IgD-negative memory B cell (primary cell): Measurements from ENCODE around the gene PGF. TPM values are rescaled to one million over a fixed set of nuclear protein-coding genes. Genes with fewer than 3 reads are reported as not detected.
A peak's percentile ranks its signal among the peaks of the same experiment; 100 is the strongest.

Source experiments
- H3K27ac Mint-ChIP-seq, 3 donors: one replicate each; pipeline ENCODE4 v1.8.0; 2020 to 2022; ENCODE audit warnings: mild to moderate bottlenecking in 3 of 3, mixed read lengths in 3 of 3, moderate library complexity in 1 of 3
- H3K27me3 Mint-ChIP-seq: one replicate; pipeline ENCODE4 v1.8.0; 2021; ENCODE audit warnings: mixed read lengths
- H3K36me3 Mint-ChIP-seq: one replicate; pipeline ENCODE4 v1.8.0; 2020; ENCODE audit warnings: mild to moderate bottlenecking, mixed read lengths
- H3K4me1 Mint-ChIP-seq, 3 donors: one replicate each; pipeline ENCODE4 v1.8.0; 2020 to 2022; ENCODE audit warnings: mixed read lengths in 3 of 3, mild to moderate bottlenecking in 1 of 3
- H3K4me3 Mint-ChIP-seq, 4 donors: one replicate each; pipeline ENCODE4 v1.8.0; 2020 to 2022; ENCODE audit warnings: mild to moderate bottlenecking in 4 of 4, mixed read lengths in 4 of 4, moderate library complexity in 3 of 4
- H3K9me3 Mint-ChIP-seq, 3 donors: one replicate each; pipeline ENCODE4 v1.8.0; 2020 to 2021; ENCODE audit warnings: mixed read lengths in 3 of 3, mild to moderate bottlenecking in 1 of 3
- polyA plus RNA-seq: library from polyadenylated mRNA; unstranded; fragments of 300-500 nt; fragmentation: Illumina TruSeq; gene quantifications from one replicate; pipeline ENCODE4 v1.2.3, GENCODE V29; 2021

The PGF gene
- polyA plus RNA-seq, 1 donor from 2014 or later, result not detected

- Mint-ChIP-seq H3K36me3 (peaks cover 4% of the 10 kb centered on the region), H3K4me3 (peak overlapping the region in 2 of 4 donors; percentile 54 to 80), H3K27me3 (no peaks in the 10 kb centered on the region), H3K4me1 (peaks cover 33 to 40% (median 36%) of the 10 kb centered on the region in 3 donors), H3K27ac (peak overlapping the region; percentile 63 to 86 (median 85)), H3K9me3 (no peaks in the 10 kb centered on the region)
Observed at GRCh38 chr14:74904635-74905503, 50.5 kb downstream of the PGF start.

DNA sequence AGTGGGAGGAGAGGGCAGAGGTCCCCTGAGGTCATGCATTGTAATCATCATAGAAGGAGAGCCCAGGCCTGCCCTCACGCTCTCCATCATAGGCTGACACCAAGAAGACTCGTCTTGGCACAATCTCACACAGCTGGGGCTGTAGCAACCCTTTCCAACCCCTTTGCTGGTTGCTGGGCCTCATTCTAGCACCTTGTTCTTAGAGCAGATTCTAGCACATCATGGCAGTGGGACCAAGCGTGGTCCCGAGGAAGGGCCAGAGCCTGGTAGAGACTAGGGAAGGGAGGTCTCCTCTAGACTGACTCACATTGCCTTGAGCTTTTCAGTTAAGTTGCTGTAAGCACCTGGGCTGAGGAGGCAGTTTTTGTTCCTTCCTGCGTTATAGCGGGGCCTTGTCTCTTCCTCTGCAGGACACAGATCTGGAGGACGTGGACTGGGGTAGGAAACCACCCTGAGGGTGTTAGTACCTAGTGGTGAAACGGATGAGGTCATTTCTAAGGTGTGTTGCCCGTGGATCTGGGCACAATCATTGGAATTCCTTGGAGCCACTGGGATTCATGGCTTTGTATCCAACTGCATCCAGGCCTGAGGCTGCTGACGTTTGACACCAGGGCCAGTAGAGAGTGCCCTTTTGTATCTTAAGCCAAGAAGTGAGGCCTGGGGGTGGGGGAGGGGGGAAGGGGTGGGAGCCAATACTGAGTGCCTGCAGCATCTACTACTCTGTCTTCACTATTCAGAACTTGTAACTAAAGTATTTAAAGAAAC, 52.3 kb downstream of the PGF start:
- peaks cover 35 to 40% (median 39%) of the 10 kb centered on the region in 3 donors for H3K4me1 Mint-ChIP-seq
- H3K27me3 Mint-ChIP-seq, result no peaks in the 10 kb centered on the region
- peak overlapping the region in 3 of 4 donors; percentile 4 to 87 (median 80) for H3K4me3 Mint-ChIP-seq
- H3K9me3 Mint-ChIP-seq, result no peaks in the 10 kb centered on the region
- peak overlapping the region; percentile 63 to 96 (median 90) for H3K27ac Mint-ChIP-seq
- peaks cover 4% of the 10 kb centered on the region for H3K36me3 Mint-ChIP-seq

DNA sequence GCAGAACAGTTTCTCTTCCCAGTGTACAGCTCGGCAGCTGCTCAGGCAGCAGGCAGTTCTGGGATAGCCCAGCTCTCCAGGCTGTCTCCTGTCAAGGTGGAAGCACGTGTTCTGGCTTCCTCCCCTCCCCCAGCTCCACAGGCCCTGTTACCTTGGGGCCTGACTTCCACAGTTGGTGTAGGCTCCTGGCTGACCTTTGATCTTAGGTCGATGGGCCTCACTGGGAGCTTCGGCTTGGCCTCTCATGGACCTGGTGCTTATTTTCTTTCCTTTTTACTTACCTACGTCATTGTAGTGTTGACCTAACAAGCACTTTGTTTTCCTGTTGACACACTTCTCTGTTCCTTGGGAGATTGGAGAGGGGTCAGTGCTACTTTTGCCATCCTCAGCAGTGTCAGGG, 56.7 kb downstream of the PGF start:
- peaks cover 17 to 27% (median 21%) of the 10 kb centered on the region in 3 donors for H3K4me1 Mint-ChIP-seq
- H3K4me3 Mint-ChIP-seq, result no peak overlapping the region
- H3K9me3 Mint-ChIP-seq, result no peaks in the 10 kb centered on the region
- peak overlapping the region in 1 of 3 donors; percentile 5 for H3K27ac Mint-ChIP-seq
- H3K36me3 Mint-ChIP-seq, result peaks cover 8% of the 10 kb centered on the region
- H3K27me3 Mint-ChIP-seq, result no peaks in the 10 kb centered on the region

- Mint-ChIP-seq H3K36me3 (peaks cover 7% of the 10 kb centered on the region), H3K27ac (no peak overlapping the region), H3K4me1 (peaks cover 21 to 27% (median 23%) of the 10 kb centered on the region in 3 donors), H3K9me3 (no peaks in the 10 kb centered on the region), H3K27me3 (no peaks in the 10 kb centered on the region), H3K4me3 (no peak overlapping the region)
Observed at GRCh38 chr14:74898083-74898482, 57.3 kb downstream of the PGF start.

GRCh38 chr14:74897642-74898041, 57.8 kb downstream of the PGF start:
- Mint-ChIP-seq H3K36me3 (peaks cover 4% of the 10 kb centered on the region), H3K27ac (no peak overlapping the region)

DNA sequence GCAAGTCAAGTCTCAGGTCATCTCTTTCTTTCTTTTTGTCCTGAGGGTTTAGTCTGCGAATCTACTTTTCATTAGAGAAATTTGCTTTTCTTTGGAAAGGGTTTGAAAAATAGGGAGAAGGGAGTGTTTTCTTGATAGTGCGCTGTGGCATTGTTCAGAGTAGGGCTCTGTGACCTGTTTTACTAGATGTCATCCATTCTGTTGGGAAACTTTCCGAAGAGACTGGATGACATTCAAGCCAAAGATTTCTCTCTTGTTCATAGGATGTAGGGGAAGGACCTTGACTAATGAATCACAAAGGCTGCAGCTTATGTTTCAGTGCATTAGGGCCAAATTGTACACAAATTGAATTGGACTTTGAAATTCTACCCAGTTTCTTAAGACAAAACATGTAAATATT, 59.0 kb downstream of the PGF start:
- Mint-ChIP-seq H3K4me1 (peaks cover 22 to 34% (median 28%) of the 10 kb centered on the region in 3 donors), H3K27ac (peak overlapping the region in 1 of 3 donors; percentile 78), H3K4me3 (peak overlapping the region in 1 of 4 donors; percentile 9), H3K36me3 (peaks cover 4% of the 10 kb centered on the region), H3K9me3 (no peaks in the 10 kb centered on the region), H3K27me3 (no peaks in the 10 kb centered on the region)

More at GRCh38 chr14:74897642-74898041, 57.8 kb downstream of the PGF start:
- H3K4me3 Mint-ChIP-seq, result no peak overlapping the region
- H3K9me3 Mint-ChIP-seq, result no peaks in the 10 kb centered on the region
- no peaks in the 10 kb centered on the region for H3K27me3 Mint-ChIP-seq
- peaks cover 21 to 27% (median 23%) of the 10 kb centered on the region in 3 donors for H3K4me1 Mint-ChIP-seq

- Mint-ChIP-seq H3K9me3 (no peaks in the 10 kb centered on the region), H3K36me3 (peaks cover 4% of the 10 kb centered on the region), H3K4me3 (peak overlapping the region; percentile 27 to 87 (median 44)), H3K4me1 (peaks cover 20 to 36% (median 29%) of the 10 kb centered on the region in 3 donors), H3K27me3 (no peaks in the 10 kb centered on the region), H3K27ac (peak overlapping the region; percentile 3 to 95 (median 68))
Observed at GRCh38 chr14:74893614-74894091, 61.7 kb downstream of the PGF start.

- no peaks in the 10 kb centered on the region for H3K27me3 Mint-ChIP-seq
- H3K4me3 Mint-ChIP-seq, result peak overlapping the region in 3 of 4 donors; percentile 40 to 87 (median 77)
- no peaks in the 10 kb centered on the region for H3K9me3 Mint-ChIP-seq
- peaks cover 4% of the 10 kb centered on the region for H3K36me3 Mint-ChIP-seq
- H3K27ac Mint-ChIP-seq, result peak overlapping the region; percentile 43 to 79 (median 68)
- H3K4me1 Mint-ChIP-seq, result peaks cover 20 to 39% (median 26%) of the 10 kb centered on the region in 3 donors
Observed at GRCh38 chr14:74892745-74893144, 62.7 kb downstream of the PGF start.

- Mint-ChIP-seq H3K27ac (no peak overlapping the region), H3K4me3 (peak overlapping the region in 1 of 4 donors; percentile 13), H3K27me3 (no peaks in the 10 kb centered on the region), H3K9me3 (no peaks in the 10 kb centered on the region), H3K36me3 (peaks cover 1% of the 10 kb centered on the region), H3K4me1 (peaks cover 20 to 39% (median 26%) of the 10 kb centered on the region in 3 donors)
Observed at GRCh38 chr14:74891870-74892269, 63.5 kb downstream of the PGF start.

Other genes starting within 250 kb of the PGF start
- gene AREL1, start 242.5 kb downstream of the PGF start, polyA plus RNA-seq, result 15.6 TPM
- gene FCF1, start 242.5 kb downstream of the PGF start, polyA plus RNA-seq, result 26.6 TPM
- 15.6 TPM for gene YLPM1, start 192.3 kb downstream of the PGF start, polyA plus RNA-seq
- not detected for gene PROX2, start 79.5 kb downstream of the PGF start, polyA plus RNA-seq
- 10.3 TPM for gene DLST, start 73.7 kb downstream of the PGF start, polyA plus RNA-seq
- 1.4 TPM for gene RPS6KL1, start 32.3 kb downstream of the PGF start, polyA plus RNA-seq
- gene EIF2B2, start 47.3 kb upstream of the PGF start, polyA plus RNA-seq, result 29.2 TPM
- 8.4 TPM for gene MLH3, start 95.9 kb upstream of the PGF start, polyA plus RNA-seq
- gene ACYP1, start 108.4 kb upstream of the PGF start, polyA plus RNA-seq, result 15.2 TPM
- gene ZC2HC1C, start 114.0 kb upstream of the PGF start, polyA plus RNA-seq, result 3.1 TPM
- 16.9 TPM for gene NEK9, start 171.5 kb upstream of the PGF start, polyA plus RNA-seq
- 184 TPM for gene TMED10, start 221.0 kb upstream of the PGF start, polyA plus RNA-seq